HUES6 (cell line): ENCODE data around the gene ATXN1.

ENCODE experiments used
- H3K27ac ChIP-seq: 2 replicates; pipeline ENCODE4 v1.7.0; 2013; ENCODE audit warnings: low read depth, mild to moderate bottlenecking, low read length, inconsistent platforms
- H3K27me3 ChIP-seq: 2 replicates; pipeline ENCODE4 v1.6.1; 2013; ENCODE audit warnings: low read length; ENCODE audit not compliant: control insufficient read depth, insufficient read depth
- H3K36me3 ChIP-seq: 2 replicates; pipeline ENCODE4 v1.6.1; 2013; ENCODE audit warnings: low read length; ENCODE audit not compliant: control insufficient read depth, insufficient read depth
- H3K4me1 ChIP-seq: 2 replicates; pipeline ENCODE4 v1.6.1; 2013; ENCODE audit warnings: low read length; ENCODE audit not compliant: control insufficient read depth, insufficient read depth
- H3K4me3 ChIP-seq: 2 replicates; pipeline ENCODE4 v1.5.1; 2013; ENCODE audit warnings: low read depth, low read length
- H3K9ac ChIP-seq: one replicate; pipeline ENCODE4 v1.6.1; 2013; ENCODE audit warnings: mild to moderate bottlenecking, low read length
- H3K9me3 ChIP-seq: 2 replicates; pipeline ENCODE4 v1.6.1; 2013; ENCODE audit warnings: low read depth, low read length; ENCODE audit not compliant: control insufficient read depth, insufficient read depth

Gene ATXN1

DNA sequence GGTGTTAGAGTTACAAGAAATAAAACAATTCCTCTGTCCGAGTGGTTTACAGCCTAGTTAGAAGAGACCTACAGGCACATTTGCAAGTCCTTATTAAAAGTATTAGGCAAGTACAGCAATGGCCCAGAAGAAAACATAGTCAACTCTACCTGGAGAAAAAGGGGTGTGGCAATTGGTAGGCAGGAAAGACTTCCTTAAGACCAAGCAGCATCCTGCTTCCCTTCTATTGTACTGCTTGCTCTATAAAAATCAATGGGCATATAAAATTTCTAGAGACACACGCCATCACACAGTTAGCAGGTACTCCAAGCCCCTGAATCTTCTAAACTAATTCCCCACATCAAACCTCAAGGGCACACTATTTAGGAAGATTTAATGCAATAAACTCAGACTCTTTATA, 185.6 kb downstream of the ATXN1 start:
- no peaks in the 10 kb centered on the region for H3K27me3 ChIP-seq
- H3K4me3 ChIP-seq = no peak overlapping the region
- no peaks in the 10 kb centered on the region for H3K36me3 ChIP-seq
- no peak overlapping the region for H3K9ac ChIP-seq
- no peaks in the 10 kb centered on the region for H3K4me1 ChIP-seq
- H3K27ac ChIP-seq = no peak overlapping the region
- H3K9me3 ChIP-seq = no peaks in the 10 kb centered on the region

- Histone ChIP-seq H3K36me3 (no peaks in the 10 kb centered on the region), H3K4me1 (no peaks in the 10 kb centered on the region), H3K9ac (no peak overlapping the region), H3K9me3 (no peaks in the 10 kb centered on the region), H3K27ac (no peak overlapping the region), H3K4me3 (no peak overlapping the region), H3K27me3 (no peaks in the 10 kb centered on the region)
These were observed 188.3 kb downstream of the ATXN1 start for GRCh38 chr6:16572943-16573342.

GRCh38 chr6:16572317-16572716, 188.9 kb downstream of the ATXN1 start:
- Histone ChIP-seq H3K4me1 (no peaks in the 10 kb centered on the region), H3K36me3 (no peaks in the 10 kb centered on the region), H3K27ac (no peak overlapping the region)

GRCh38 chr6:16570946-16571345, 190.3 kb downstream of the ATXN1 start:
- Histone ChIP-seq H3K9ac (no peak overlapping the region), H3K36me3 (no peaks in the 10 kb centered on the region), H3K4me3 (no peak overlapping the region)

More at GRCh38 chr6:16572317-16572716, 188.9 kb downstream of the ATXN1 start:
- no peaks in the 10 kb centered on the region for H3K9me3 ChIP-seq
- H3K27me3 ChIP-seq = no peaks in the 10 kb centered on the region
- no peak overlapping the region for H3K9ac ChIP-seq
- no peak overlapping the region for H3K4me3 ChIP-seq

GRCh38 chr6:16570221-16570553, 191.1 kb downstream of the ATXN1 start:
- Histone ChIP-seq H3K27ac (no peak overlapping the region), H3K36me3 (no peaks in the 10 kb centered on the region), H3K9ac (no peak overlapping the region), H3K4me3 (no peak overlapping the region), H3K27me3 (no peaks in the 10 kb centered on the region), H3K4me1 (no peaks in the 10 kb centered on the region), H3K9me3 (no peaks in the 10 kb centered on the region)

More at GRCh38 chr6:16570946-16571345, 190.3 kb downstream of the ATXN1 start:
- Histone ChIP-seq H3K27me3 (no peaks in the 10 kb centered on the region), H3K27ac (no peak overlapping the region), H3K4me1 (no peaks in the 10 kb centered on the region), H3K9me3 (no peaks in the 10 kb centered on the region)

DNA sequence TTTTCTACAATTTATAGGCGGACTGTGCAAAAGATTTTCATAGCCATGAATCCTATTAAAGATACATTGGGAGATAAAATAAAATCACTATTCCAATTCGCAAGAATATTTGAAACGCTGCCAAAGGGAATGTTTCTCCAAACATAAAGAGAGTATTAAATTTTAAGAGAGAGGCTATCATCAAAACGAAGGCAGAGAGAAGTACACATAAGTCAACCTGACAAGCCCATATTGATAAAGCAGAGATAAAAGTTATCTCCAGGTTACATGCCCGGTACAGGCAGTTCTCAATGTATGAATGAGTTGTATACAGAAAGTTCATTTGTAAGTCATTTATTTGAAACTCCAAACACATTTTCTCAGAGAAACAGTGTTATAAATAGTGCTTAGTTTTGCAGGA, 193.1 kb downstream of the ATXN1 start:
- Histone ChIP-seq H3K9ac (no peak overlapping the region), H3K36me3 (no peaks in the 10 kb centered on the region), H3K4me1 (no peaks in the 10 kb centered on the region), H3K4me3 (no peak overlapping the region), H3K9me3 (no peaks in the 10 kb centered on the region), H3K27me3 (no peaks in the 10 kb centered on the region), H3K27ac (no peak overlapping the region)

- no peaks in the 10 kb centered on the region for H3K27me3 ChIP-seq
- no peaks in the 10 kb centered on the region for H3K36me3 ChIP-seq
- no peaks in the 10 kb centered on the region for H3K4me1 ChIP-seq
- no peak overlapping the region for H3K27ac ChIP-seq
- H3K9ac ChIP-seq = no peak overlapping the region
- H3K9me3 ChIP-seq = no peaks in the 10 kb centered on the region
- H3K4me3 ChIP-seq = no peak overlapping the region
These were observed 194.2 kb downstream of the ATXN1 start for GRCh38 chr6:16567071-16567470.

GRCh38 chr6:16564436-16564835, 196.8 kb downstream of the ATXN1 start:
- H3K9me3 ChIP-seq = no peaks in the 10 kb centered on the region
- H3K9ac ChIP-seq = no peak overlapping the region
- no peaks in the 10 kb centered on the region for H3K27me3 ChIP-seq
- no peaks in the 10 kb centered on the region for H3K4me1 ChIP-seq
- no peak overlapping the region for H3K4me3 ChIP-seq
- no peak overlapping the region for H3K27ac ChIP-seq
- no peaks in the 10 kb centered on the region for H3K36me3 ChIP-seq

GRCh38 chr6:16563628-16564240, 197.5 kb downstream of the ATXN1 start:
- H3K9me3 ChIP-seq = no peaks in the 10 kb centered on the region
- H3K36me3 ChIP-seq = no peaks in the 10 kb centered on the region
- H3K27ac ChIP-seq = no peak overlapping the region
- no peak overlapping the region for H3K9ac ChIP-seq
- H3K4me3 ChIP-seq = no peak overlapping the region
- H3K27me3 ChIP-seq = no peaks in the 10 kb centered on the region
- H3K4me1 ChIP-seq = no peaks in the 10 kb centered on the region

DNA sequence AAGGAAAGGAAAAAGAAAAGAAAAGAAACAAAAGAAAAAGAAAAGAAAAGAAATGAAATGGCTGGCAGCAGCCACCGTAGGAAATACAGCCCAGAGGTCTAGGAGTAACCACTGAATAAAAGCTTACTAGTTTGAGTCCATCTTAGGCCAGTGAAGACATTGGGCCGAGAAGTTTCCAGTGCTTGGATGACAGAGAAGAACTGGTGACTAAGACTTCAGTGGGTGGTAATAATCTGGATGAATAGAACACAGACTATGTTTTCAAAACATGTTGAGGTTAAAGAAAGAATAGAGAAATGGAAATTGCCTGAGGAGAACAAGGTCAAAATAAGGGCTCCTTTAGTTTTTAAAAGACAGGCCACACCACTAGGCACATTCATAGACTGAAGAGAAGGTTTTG, 198.8 kb downstream of the ATXN1 start:
- Histone ChIP-seq H3K9me3 (no peaks in the 10 kb centered on the region), H3K4me3 (no peak overlapping the region), H3K4me1 (no peaks in the 10 kb centered on the region), H3K9ac (no peak overlapping the region), H3K27me3 (no peaks in the 10 kb centered on the region), H3K36me3 (no peaks in the 10 kb centered on the region), H3K27ac (no peak overlapping the region)

GRCh38 chr6:16559071-16559470, 202.2 kb downstream of the ATXN1 start:
- Histone ChIP-seq H3K4me1 (no peaks in the 10 kb centered on the region), H3K36me3 (no peaks in the 10 kb centered on the region), H3K9ac (no peak overlapping the region)

GRCh38 chr6:16555550-16555949, 205.7 kb downstream of the ATXN1 start:
- no peaks in the 10 kb centered on the region for H3K9me3 ChIP-seq
- no peak overlapping the region for H3K27ac ChIP-seq
- no peaks in the 10 kb centered on the region for H3K36me3 ChIP-seq
- no peak overlapping the region for H3K9ac ChIP-seq
- no peaks in the 10 kb centered on the region for H3K27me3 ChIP-seq
- H3K4me1 ChIP-seq = no peaks in the 10 kb centered on the region
- H3K4me3 ChIP-seq = no peak overlapping the region

More at GRCh38 chr6:16559071-16559470, 202.2 kb downstream of the ATXN1 start:
- Histone ChIP-seq H3K4me3 (no peak overlapping the region), H3K9me3 (no peaks in the 10 kb centered on the region), H3K27ac (no peak overlapping the region), H3K27me3 (no peaks in the 10 kb centered on the region)
